Fibroblast of skin of left quadriceps (primary cell): Measurements from ENCODE around the gene SLC30A7.
"Not testable (repeated sequence)": the region's sequence is repeated elsewhere in the genome, so short reads cannot be mapped to it uniquely, and the experiment has no call there.

Experiments
- DNase-seq, 2 experiments: peaks; one replicate each; pipeline ENCODE4 v3.0.0-alpha.2; 2013; ENCODE audit warnings: low read depth in 2 of 2

Gene SLC30A7

DNA sequence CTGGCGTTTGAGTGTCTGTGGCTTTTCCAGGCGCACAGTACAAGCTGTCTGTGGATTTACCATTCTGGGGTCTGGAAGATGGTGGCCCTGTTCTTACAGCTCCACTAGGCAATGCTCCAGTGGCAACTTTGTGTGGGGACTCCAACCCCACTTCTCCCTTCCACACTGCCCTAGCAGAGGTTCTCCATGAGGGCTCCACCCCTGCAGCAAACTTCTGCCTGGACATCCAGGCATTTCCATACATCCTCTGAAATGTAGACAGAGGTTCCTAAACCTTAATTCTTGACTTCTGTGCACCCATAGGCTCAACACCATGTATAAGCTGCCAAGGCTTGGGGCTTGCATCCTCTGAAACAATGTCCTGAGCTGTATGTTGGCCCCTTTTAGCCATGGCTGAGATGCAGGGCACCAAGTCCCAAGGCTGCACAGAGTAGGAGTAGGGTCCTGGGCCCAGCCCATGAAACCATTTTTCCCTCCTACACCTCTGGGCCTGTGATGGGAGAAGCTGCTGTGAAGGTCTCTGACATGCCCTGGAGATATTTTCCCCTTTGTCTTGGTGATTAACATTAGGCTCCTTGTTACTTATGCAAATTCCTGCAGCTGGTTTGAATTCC is 5.9 kb upstream of the SLC30A7 start:
- not testable (repeated sequence) for DNase-seq

DNA sequence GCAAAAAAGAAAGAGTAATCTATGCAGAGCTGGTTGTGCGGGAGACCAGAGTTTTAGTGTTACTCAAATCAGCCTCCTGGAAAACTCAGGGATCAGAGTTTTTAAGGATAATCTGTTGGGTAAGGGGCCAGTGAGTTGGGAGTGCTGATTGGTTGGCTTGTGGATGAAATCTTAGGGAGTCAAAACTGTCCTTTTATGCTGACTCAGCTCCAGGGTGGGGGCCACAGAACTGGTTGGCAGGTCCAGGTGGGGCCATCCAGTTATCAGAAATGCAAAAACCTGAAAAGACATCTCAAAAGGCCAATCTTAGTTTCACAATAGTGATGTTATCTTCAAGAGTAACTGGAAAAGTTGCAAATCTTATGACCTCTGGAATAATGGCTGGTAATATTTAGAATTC is 4.5 kb upstream of the SLC30A7 start:
- DNase-seq, result no peak

DNA sequence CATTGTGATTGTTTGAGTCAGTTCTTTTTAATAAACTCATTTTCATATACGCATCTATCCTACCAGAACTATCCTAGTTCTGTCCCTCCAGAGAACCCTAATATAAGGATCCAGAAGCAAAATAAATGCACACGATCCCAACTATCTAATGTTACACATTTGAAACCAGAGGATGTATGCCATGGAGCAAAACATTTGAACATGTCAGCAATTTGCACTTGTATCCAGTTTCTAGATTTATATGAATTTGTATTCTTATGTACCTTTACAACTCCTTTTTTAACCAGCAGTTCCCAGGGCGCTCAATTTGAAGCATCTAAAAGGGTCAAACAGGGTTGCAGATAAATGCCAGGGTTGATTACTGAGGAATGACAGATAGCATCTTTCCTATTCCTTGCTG is 3.3 kb upstream of the SLC30A7 start:
- no peak for DNase-seq

DNA sequence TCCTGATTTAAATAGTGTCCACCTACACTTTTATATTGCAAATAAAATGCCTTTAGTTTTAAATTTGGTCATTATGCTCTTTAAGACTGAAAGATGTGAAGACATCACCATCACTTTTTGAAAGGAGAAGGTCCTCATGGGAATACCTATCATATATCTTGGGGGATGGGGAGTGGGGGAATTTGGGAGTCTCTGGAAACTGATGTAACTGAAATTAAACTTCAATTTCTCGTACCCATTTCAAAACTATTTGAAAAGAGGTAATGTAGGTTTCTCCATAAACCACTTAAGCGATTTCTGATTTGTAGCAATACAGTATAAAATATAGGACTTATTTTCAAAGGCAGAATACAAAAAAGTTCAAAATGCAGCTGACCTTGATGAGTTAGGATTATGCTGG is 2.2 kb upstream of the SLC30A7 start:
- DNase-seq, result no peak

DNA sequence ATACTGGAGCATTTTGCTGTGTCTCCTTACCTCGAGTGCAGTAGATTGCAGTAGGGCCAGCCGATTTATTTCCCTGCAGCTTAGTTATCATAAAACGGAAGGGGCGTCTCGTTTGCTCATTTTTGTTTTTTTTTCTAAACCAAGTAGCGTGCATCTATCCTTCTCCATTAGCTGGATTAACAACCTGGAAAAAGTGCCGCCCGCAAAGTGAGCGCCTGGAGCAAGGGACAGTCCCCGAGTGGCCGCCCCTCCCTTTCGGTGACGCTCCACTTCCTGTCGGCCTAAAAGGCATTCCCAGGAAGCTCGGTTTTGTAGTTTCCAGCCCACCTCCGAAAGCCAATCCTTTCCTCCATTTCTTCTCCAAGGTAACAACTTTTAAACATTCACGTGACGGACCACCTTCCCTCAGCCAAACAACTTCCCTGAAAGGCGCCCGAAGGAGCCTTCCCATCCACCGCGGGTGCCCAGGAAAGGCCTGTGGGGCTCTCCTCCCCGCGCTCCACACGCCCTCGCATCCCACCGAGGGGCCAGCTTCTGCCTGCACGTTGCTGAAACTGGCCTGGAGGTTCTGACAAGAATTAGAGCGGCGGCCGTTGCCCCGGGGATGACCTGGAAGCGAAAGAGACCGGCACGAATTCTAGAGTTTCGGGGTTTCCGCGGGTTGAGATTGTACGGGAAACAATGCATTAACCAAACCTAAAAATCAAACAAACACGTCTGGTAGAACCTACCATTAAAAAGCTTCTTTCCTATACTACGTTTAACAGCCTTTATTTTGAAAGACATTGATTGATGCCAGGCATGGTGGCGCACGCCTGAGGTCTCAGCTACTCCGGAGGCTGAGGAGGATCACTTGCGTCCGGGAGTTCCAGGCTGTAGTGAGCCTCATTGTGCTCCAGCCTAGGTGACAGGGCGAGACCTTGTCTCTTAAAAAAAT is 1.0 kb upstream of the SLC30A7 start, which contains the start of gene EXTL2:
EXTL2 (minus strand) TSS at position 240 of the 937 bp plus-strand sequence. CDS start 6,085 bp downstream, outside the sequence.
- DNase-seq, result peak; percentile 34 to 38

DNA sequence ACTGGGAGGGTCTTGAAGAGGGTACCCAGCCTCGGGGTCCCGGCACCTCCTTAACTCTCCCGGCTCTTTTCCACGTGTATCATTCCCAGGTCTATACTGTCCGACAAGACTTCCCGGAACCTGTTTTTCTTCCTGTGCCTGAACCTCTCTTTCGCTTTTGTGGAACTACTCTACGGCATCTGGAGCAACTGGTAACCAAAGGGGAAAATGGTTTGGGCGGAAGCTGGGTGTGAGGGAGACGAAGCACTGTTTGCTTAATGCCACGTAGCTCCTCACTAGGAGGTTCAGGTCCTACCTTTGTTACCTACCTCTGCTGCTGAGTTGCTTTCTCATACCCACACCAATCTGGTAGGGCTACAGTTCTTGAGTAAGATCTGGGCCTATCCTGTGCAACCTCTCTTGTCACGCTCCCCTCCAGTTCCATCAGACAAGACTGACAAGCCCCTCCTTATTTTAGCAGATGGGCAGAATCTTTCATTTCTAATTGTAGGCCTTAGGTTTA is 642 bp downstream of the SLC30A7 start:
- no peak for DNase-seq

DNA sequence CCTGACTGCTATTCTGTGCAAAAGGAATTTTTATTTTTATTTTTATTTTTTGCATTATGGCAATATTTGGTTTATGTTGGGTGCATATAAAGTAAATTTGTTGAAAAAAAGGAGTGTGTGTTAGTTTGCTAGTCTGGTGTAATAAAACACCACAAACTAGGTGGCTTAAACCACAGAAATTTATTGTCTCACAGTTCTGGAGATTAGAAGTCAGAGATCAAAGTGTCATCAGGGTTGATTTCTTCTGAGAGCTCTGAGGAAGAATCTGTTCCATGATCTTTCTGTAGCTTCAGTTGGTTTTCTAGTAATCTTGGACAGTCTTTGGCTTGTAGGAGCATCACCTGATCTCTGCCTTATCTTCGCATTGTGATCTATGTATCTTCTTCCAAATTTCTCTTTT is 6.5 kb downstream of the SLC30A7 start:
- DNase-seq, result no peak

DNA sequence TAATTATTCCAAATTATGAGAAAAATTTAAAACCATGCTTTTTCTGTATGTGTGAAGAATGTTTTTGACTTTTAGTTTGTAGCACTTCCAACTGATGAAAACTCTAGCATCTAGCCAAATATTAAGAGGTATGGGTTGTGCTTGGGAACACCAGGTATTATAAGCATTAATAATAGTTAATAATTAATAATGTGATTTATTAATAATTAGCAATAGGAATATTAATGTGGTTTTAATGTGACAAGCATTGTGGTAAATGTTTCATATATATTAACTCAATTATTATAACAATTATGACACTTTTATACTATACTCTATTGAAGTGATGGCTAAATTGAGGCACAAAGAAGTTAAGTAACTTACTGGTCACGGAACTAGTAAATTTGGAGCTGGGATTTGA is 7.9 kb downstream of the SLC30A7 start:
- no peak for DNase-seq

DNA sequence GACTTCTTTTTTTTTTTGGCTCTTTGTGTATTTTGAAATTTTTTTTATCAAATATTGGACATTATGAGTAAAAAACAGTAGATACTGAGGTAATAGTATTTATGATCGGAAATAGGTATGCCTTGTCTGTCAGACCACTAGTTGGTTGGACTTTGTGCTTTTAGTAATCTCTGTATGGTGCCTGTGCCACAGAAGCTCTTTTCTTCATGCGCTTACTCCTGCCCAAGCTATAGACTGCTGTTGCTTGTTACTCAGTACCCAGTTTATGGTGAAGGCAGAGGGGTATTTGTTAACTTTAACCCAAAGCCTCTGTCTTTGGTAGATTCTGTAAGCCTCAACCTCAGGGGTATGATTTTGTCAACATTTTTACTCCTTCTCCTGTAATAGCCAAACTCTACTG is 8.6 kb downstream of the SLC30A7 start:
- no peak for DNase-seq

DNA sequence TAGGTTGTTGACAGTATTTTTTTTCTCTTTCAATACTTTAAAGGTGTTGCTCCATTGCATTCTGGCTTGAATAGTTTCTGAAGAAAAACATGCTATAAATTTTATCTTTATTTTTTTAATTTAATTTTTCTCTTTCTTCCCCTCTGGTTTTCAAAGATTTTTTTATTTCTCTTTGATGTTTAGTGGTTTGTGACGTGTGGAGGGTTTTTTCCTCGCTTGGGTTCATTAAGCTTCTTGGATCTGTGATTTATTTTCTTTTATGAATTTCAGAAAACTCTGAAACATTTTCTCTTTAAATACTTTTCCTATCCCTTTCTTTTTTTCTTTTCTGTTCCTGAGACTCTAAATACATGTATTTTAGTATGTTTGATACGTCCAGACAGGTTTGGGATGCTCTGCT is 9.3 kb downstream of the SLC30A7 start:
- DNase-seq, result no peak

DNA sequence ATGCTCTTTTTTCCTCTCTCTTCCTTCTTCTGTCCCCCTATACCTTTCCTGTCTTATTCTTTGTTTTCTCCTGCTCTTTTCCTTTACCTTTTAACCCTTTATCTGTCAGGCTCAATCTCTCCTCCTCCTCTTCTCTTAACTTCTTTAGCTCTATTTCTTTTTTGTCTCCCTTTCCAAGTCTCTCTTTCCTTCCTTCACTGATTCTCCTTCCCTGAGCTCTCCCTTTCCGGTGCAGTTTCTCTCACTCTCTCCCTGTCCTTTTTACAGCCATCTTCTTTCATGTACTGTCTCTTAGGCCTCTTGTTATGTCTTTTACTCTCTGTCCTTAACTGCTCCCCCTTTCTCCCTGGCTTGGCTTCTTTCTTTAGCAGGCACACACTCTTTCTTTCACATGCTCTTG is 12.0 kb downstream of the SLC30A7 start:
- DNase-seq, result no peak

DNA sequence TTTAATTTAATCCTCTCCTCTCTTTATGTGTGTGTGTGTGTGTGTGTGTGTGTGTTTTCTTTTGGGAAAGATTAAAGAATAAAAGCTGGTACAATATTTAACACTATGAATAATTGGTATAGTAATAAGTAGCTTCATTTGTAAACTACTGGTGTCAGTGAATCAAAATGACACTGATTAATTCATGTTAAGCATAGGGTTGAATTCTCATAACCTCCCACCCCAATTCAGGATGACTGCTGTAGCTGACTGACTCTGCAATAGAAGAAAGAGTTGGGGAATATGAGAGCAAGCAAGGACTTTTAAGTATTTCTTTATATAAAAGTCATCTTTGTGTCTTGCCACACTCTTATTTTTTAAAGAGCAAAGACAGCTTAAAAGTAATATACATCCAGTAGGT is 13.1 kb downstream of the SLC30A7 start:
- DNase-seq, result no peak

DNA sequence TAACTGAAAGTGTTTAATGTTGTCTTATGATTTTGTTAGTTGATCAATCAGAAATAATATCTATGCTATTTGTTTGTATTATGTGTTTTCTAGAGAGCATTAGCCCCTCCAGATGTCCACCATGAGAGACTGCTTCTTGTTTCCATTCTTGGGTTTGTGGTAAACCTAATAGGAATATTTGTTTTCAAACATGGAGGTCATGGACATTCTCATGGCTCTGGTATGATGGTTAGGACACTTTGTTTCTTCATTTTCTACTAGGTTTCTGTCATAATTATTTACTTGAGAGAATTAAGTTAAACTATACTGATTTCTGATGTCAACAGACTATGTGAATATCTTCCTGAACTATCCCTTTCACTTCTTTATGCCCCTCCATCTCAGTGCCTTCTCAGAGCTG is 16.1 kb downstream of the SLC30A7 start:
- DNase-seq, result no peak

DNA sequence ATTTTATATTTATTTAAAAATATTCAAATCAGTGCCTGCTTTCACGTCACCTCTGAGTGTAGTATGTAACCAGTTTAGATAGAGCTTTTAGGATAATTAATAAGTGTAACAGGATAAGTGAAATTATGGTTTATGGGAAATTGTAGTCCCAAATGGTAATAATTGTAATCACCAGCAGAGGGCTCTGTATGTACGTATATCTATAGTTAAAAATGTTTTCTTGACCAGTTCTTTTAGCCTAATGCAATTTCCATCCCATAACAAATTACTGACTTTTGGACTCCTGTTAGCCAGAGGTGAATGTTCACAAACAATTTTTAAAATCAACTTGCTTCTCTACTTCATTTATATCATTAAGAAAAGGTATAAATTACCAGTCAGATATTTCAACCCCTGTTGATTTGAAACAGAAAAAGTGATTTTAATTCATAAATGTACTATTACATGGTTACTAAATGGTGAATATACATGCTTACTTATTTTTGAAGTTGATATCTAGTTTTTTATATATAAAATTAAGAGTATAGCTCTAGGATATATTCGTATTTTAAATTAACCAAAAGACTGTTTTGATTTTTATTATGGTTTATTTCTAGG is 25.3 kb downstream of the SLC30A7 start:
- peak; percentile 27 to 40 for DNase-seq

DNA sequence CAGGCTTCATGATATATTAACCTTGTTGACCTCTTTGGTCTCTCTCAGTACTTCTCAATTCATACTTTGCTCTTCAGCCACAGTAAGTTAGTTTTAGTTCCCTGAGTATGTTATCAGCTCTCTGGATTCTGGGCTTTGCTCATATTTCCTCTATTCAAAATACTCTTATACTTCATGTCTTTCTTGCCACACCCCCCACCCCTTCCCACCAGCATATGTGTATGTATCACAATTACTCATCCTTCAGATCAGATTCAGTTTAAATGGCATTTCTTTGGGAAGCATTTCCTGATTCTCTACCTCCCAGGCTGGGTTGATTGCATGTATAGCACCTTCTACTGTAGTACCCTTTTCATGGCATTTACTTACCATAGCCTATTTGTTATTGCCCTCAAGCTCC is 28.3 kb downstream of the SLC30A7 start:
- DNase-seq, result peak in 1 of 2 experiments; percentile 10

DNA sequence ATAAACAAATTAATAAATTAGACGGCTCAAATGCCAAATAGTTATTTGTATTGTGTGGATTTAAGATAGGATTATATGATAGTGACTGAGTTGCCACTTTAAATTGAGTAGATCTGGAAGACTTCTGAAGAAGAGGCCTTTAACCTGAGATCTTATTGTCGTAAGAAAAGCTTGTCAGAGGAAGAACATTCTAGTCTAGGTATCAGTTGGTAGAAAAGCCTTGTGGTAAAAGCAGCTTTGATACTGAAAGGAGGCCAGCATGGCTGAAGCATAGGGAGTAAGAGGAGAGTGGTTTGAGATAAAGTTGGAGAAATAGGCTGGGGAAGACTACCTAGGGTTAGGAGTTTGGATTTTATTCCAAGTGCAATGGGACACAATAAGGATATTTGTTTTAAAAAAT is 29.1 kb downstream of the SLC30A7 start:
- no peak for DNase-seq

DNA sequence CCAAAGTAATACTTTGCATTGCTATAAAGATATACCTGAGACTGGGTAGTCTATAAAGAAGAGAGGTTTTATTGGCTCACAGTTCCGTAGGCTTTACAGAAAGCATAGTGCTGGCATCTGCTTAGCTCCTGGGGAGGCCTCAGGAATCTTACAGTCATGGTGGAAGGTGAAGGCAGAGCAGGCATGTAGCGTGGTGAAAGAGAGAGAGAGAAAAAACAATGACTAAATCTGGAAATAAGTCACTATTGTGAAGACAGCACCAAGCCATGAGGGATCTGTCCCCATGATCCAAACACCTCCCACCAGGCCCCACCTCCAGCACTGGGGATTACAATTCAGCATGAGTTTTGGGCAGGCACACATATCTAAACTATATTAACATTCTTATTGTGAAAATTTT is 30.4 kb downstream of the SLC30A7 start:
- no peak for DNase-seq

DNA sequence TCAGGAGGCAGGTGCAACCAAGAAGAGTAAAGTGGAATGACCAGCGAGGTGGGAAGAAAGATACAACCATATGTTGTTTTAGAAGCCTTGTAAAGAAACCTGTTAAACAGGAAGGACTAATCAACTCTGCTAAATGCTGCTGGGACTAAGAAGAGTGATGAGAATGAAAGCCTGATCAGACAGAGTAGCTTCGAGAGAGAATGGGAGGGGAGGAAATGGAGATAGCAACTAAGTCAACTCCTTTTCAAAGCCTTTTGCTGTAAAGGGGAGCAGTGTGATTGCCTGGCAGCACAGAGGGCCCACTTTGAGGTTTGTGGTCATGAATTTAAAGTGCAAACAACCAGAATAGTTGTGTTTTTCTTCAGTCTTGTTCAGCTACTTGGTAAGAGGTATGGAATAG is 31.4 kb downstream of the SLC30A7 start:
- no peak for DNase-seq

DNA sequence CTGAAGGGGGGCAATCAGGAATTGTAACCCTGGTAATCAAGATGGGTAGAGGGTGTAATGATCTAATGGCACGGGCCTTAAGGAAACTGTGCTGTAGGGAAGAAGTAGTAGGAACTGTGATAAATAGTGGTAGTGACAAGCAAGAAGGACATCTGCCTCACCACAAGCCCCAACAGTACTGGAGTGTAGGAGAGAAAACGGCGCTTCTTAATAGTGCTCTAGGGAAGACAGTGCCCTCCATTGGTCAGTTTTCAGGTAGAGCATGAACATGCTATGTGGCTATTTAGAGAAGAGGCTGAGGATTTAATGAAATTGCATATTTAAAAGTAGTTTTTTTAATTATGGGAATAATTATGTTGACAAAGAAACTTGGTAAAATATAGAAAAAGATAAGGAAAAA is 32.2 kb downstream of the SLC30A7 start:
- DNase-seq, result no peak

DNA sequence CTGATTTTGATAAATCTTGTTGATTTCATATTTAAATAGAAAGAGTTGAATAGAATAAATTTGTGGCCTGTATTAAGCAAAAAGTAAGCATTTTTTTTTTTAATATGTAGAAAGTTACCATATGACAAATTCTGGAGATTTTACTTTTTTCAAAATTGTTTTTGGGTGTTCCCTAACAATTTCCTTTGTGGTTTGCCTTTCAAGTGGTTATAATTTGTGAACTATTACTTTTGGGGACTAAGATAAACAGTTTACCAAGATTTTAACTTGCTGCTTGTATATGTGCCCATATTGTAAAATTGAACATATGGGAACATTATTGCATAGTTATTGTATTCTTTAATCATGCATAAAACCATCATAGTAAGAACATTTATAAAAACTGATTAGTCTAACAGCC is 34.6 kb downstream of the SLC30A7 start:
- no peak for DNase-seq

DNA sequence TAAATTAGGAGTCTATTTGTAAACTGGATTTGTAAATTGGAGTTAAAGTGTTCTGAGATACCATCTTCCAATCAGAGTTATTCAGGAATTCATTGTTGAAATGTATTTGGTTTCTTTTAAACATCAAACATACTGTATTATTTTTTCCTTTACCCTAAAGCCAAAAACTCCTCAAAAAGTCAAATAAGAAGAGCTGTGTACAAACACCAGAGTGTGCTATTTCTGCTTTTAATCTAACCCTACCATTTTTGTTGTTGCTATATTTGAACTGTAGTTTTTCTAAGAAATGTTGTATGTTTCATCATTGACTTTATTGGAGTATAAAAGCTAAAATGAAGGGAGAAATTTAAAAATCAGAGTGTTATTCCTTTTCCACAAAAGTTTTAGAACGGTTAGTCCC is 35.8 kb downstream of the SLC30A7 start:
- DNase-seq, result no peak

DNA sequence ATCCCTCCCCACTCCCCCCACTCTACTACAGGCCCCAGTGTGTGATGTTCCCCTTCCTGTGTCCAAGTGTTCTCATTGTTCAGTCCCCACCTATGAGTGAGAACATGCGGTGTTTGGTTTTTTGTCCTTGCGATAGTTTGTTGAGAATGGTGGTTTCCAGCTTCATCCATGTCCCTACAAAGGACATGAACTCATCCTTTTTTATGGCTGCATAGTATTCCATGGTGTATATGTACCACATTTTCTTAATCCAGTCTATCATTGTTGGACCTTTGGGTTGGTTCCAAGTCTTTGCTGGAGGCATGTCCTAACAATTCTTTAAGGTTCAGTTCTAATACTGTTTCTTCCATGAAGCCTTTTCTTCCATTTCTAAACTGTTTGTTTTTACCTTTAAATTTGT is 37.7 kb downstream of the SLC30A7 start:
- not testable (repeated sequence) for DNase-seq
